HCT116 (cell line): Measurements from ENCODE around the gene C1orf159. TPM values are rescaled to one million over a fixed set of nuclear protein-coding genes. Genes with fewer than 3 reads are reported as not detected.

Experiments
- ATAC-seq: fragments of 200-7000 bp; cut with Tn5 transposase; 2 replicates; pipeline ENCODE4 v1.9.1; 2020; ENCODE audit warnings: mild to moderate bottlenecking, moderate library complexity
- BruUV-seq: library from RNA; stranded (reverse); fragments of 400-500 nt; replicated peaks from 2 replicates; lab custom pipeline; 2021; lab: Mats Ljungman, UMichigan
- CTCF ChIA-PET: fragments of 300-600 bp; sonication (Branson Sonifier 250); formaldehyde crosslinking; loops from one replicate; lab custom pipeline; 2021; ENCODE audit warnings: antibody characterized with exemption; lab: Charles Lee
- POLR2A ChIA-PET: fragments of 300-600, 350-600 bp; sonication (Branson Sonifier 250); formaldehyde crosslinking; loops from one replicate; lab custom pipeline; 2021; ENCODE audit warnings: antibody characterized with exemption; lab: Charles Lee
- RAD21 ChIA-PET, 2 experiments: fragments of 300-600 bp; sonication (Branson Sonifier 250); formaldehyde crosslinking; loops; one replicate each; lab custom pipeline; 2023; ENCODE audit warnings: low total read pairs in 2 of 2; ENCODE audit not compliant: uncharacterized antibody in 2 of 2, unreplicated experiment in 2 of 2, low non-redundant PET in 1 of 2; lab: Charles Lee
- DNase-seq: peaks from one replicate; pipeline ENCODE4 v3.0.0-alpha.2; 2010; ENCODE audit warnings: low read depth, low spot score
- H2AFZ ChIP-seq: fragments of 200-600 bp; shearing (Covaris generic), sonication (generic); 2 replicates; pipeline ENCODE4 v1.6.1; 2017; ENCODE audit warnings: low read depth, mixed run types, mixed read lengths, antibody characterized with exemption, low read length; ENCODE audit not compliant: poor library complexity, severe bottlenecking
- H3K27ac ChIP-seq: 2 replicates; pipeline ENCODE4 v1.5.1; 2012; ENCODE audit warnings: low read depth, low read length
- H3K27me3 ChIP-seq: fragments of 200-600 bp; sonication (generic); 2 replicates; pipeline ENCODE4 v1.6.1; 2016; ENCODE audit warnings: mixed run types, low read length, mixed read lengths; ENCODE audit not compliant: insufficient read depth
- H3K36me3 ChIP-seq, 2 experiments: fragments of 200-500 bp in 1 of 2; fragments of 200-600 bp in 1 of 2; sonication (Bioruptor generic) in 1 of 2; sonication (generic) in 1 of 2; 2 replicates each; pipeline versions ENCODE4 v1.5.1 to v1.6.1; 2014 to 2016; ENCODE audit warnings: low read length in 2 of 2, inconsistent platforms in 1 of 2, mixed read lengths in 1 of 2, mixed run types in 1 of 2; ENCODE audit not compliant: insufficient read depth in 2 of 2, control insufficient read depth in 1 of 2
- H3K4me1 ChIP-seq, 2 experiments: fragments of 200-600 bp in 1 of 2; sonication (generic) in 1 of 2; 2 replicates each; pipeline versions ENCODE4 v1.5.1 to v1.6.1; 2012 to 2017; ENCODE audit warnings: low read length in 2 of 2, inconsistent platforms in 1 of 2, mild to moderate bottlenecking in 1 of 2, mixed read lengths in 1 of 2, mixed run types in 1 of 2, moderate library complexity in 1 of 2; ENCODE audit not compliant: insufficient read depth in 2 of 2, control insufficient read depth in 1 of 2
- H3K4me2 ChIP-seq: fragments of 200-600 bp; sonication (generic); 2 replicates; pipeline ENCODE4 v1.6.1; 2017; ENCODE audit warnings: mixed run types, low read length, mixed read lengths
- H3K4me3 ChIP-seq, 2 experiments: fragments of 200-600 bp in 1 of 2; sonication (generic) in 1 of 2; replicated peaks in 1 of 2; 2 replicates each; pipeline ENCODE4 v1.5.1; 2011 to 2016; ENCODE audit warnings: low read length in 2 of 2, control low read depth in 1 of 2, low read depth in 1 of 2, mild to moderate bottlenecking in 1 of 2, mixed read lengths in 1 of 2, mixed run types in 1 of 2
- H3K79me2 ChIP-seq: fragments of 200-600 bp; sonication (generic); 2 replicates; pipeline ENCODE4 v1.6.1; 2017; ENCODE audit warnings: mild to moderate bottlenecking, mixed run types, low read length, moderate library complexity, mixed read lengths; ENCODE audit not compliant: insufficient read depth
- H3K9ac ChIP-seq: fragments of 200-600 bp; sonication (generic); 2 replicates; pipeline ENCODE4 v1.6.1; 2016; ENCODE audit warnings: low read length, mixed read lengths
- H3K9me2 ChIP-seq: fragments of 200-600 bp; sonication (generic), shearing (Covaris generic); 2 replicates; pipeline ENCODE4 v1.6.1; 2017; ENCODE audit warnings: mixed run types, mild to moderate bottlenecking, moderate library complexity; ENCODE audit not compliant: insufficient read depth
- H3K9me3 ChIP-seq, 2 experiments: fragments of 200-500 bp in 1 of 2; fragments of 200-600 bp in 1 of 2; sonication (Bioruptor generic) in 1 of 2; sonication (generic) in 1 of 2; 2 replicates each; pipeline ENCODE4 v1.6.1; 2014 to 2017; ENCODE audit warnings: low read length in 2 of 2, mixed read lengths in 2 of 2, inconsistent platforms in 1 of 2, low read depth in 1 of 2, mild to moderate bottlenecking in 1 of 2, mixed run types in 1 of 2, moderate library complexity in 1 of 2; ENCODE audit not compliant: control insufficient read depth in 1 of 2, insufficient read depth in 1 of 2
- H4K20me1 ChIP-seq: fragments of 200-600 bp; sonication (generic), shearing (Covaris generic); 2 replicates; pipeline ENCODE4 v1.6.1; 2017; ENCODE audit warnings: mixed run types, mild to moderate bottlenecking, moderate library complexity; ENCODE audit not compliant: insufficient read depth
- CBX3 ChIP-seq: IDR thresholded peaks from 2 replicates; pipeline ENCODE4 v1.6.1; 2012; ENCODE audit warnings: low read depth
- CEBPB ChIP-seq: IDR thresholded peaks from 2 replicates; pipeline ENCODE4 v1.6.1; 2012; ENCODE audit warnings: low read depth
- EGR1 ChIP-seq: IDR thresholded peaks from 2 replicates; pipeline ENCODE4 v1.6.1; 2012; ENCODE audit warnings: low read depth
- EZH2 ChIP-seq: fragments of 200-600 bp; sonication (generic); IDR thresholded peaks from 2 replicates; pipeline ENCODE4 v1.6.1; 2017; ENCODE audit warnings: antibody characterized with exemption, mixed run types
- FOSL1 ChIP-seq: IDR thresholded peaks from 2 replicates; pipeline ENCODE4 v1.6.1; 2012; ENCODE audit warnings: low read depth
- POLR2A ChIP-seq: IDR thresholded peaks from 2 replicates; pipeline ENCODE4 v1.7.0; 2011; ENCODE audit warnings: borderline replicate concordance; ENCODE audit not compliant: insufficient read depth, insufficient read length; ENCODE audit errors: extremely low read depth
- POLR2AphosphoS5 ChIP-seq: IDR thresholded peaks from 2 replicates; pipeline ENCODE4 v1.6.1; 2011; ENCODE audit warnings: mild to moderate bottlenecking, low read depth, low read length, moderate library complexity
- SIN3A ChIP-seq: IDR thresholded peaks from 2 replicates; pipeline ENCODE4 v1.6.1; 2012; ENCODE audit warnings: low read depth
- SP1 ChIP-seq: IDR thresholded peaks from 2 replicates; pipeline ENCODE4 v1.6.1; 2012; ENCODE audit warnings: low read depth
- SRF ChIP-seq: IDR thresholded peaks from 2 replicates; pipeline ENCODE4 v1.6.1; 2012; ENCODE audit warnings: low read depth
- intact Hi-C: fragments of 100-400 bp; cut with micrococcal nuclease; formaldehyde crosslinking; loops from 2 replicates; pipeline ENCODE4 v1.10.0; 2022
- total RNA-seq: library from RNA; stranded (reverse); gene quantifications from one replicate; pipeline ENCODE4 v1.2.1, GENCODE V29; 2021; ENCODE audit not compliant: unreplicated experiment
- TF ChIP-seq, protein P1 (sequence below): IDR thresholded peaks from 2 replicates; pipeline ENCODE4 v1.6.1; 2011; ENCODE audit warnings: mild to moderate bottlenecking, low read length, moderate library complexity; ENCODE audit not compliant: insufficient replicate concordance; ENCODE audit errors: extremely low read depth

The C1orf159 gene
- total RNA-seq, 1 experiment from 2014 or later: 22.7 TPM

DNA sequence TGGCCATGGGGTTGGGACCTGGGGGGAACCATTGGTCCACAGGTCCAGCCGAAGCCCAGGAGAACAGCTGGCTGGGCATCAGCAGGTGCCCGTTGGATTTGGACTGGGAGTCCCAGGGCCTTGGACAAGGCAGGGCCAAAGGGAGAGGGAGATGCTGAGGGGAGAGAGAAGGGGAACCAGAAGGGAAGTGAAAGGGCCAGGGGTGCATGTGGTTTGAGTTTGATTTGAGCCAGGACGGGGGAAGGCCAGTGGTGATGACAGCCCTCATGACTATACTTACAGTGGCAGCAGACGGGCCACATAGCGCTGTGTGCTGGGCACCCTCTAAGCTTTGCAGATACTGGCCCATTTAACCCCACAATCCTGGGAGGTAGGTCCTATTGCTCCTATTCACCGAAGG, 77.2 kb downstream of the C1orf159 start (continued):
- TF ChIP-seq SRF (no peak), CEBPB (no peak), POLR2AphosphoS5 (no peak), EZH2 (no peak), SIN3A (no peak), POLR2A (no peak), SP1 (no peak), EGR1 (no peak)

DNA sequence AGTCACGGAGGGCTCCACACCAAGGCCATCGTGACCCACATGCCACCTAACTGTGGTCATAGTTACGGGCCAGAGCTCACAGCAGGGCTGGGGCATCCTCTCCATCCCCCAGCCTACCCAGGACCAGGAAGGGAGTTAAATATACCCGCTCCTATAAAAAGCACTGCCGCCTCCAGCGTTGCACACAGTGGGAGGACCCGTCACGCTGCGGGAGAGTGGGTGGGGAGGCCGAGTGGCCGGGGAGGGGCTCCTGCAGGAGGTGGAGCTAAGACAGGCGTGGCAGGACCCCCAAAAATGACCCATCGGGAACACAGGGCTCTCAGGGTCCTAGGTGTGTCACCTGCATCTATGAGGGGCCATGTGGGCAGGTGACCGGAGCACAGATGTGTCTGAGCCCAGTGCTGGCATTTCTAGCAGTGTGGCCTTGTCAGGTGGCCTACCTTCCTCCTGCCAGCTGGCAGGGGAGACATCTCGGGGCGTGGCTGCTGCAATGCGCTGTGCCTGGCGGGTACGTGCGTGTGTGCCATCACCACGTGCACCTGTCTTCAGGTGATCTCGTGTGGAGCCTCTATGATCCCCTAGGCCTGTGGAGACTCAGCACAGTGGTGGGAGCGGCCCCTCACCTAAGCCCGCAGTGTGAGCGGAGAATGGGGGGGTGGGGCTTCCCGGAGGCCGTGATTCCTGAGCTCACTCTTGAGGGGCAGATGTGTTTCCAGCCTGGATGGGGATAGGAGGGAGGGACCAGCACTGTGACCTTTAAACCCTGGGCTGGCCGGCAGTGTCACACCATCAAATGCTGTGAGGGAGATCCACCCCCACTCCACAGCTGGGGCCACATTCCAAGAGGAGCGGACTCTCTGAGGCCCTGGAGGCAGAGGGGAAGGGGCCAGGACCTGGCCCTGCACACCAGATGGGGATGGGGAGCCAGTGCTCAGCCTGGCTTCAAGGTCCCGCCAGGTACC, 78.2 kb downstream of the C1orf159 start:
- Histone ChIP-seq H3K4me1 (peaks cover 7 to 22% of the 10 kb centered on the region in 2 experiments; a peak in 3 of 4 replicates), H3K9ac (no peak overlapping the region), H3K79me2 (peaks cover 59% of the 10 kb centered on the region), H3K4me3 (no peak overlapping the region), H3K36me3 (peaks cover 4 to 25% of the 10 kb centered on the region in 2 experiments; a peak in 2 of 4 replicates), H3K9me3 (no peaks in the 10 kb centered on the region), H3K27ac (no peak overlapping the region), H2AFZ (no peak overlapping the region), H3K4me2 (no peak overlapping the region), H3K9me2 (no peaks in the 10 kb centered on the region), H4K20me1 (no peaks in the 10 kb centered on the region), H3K27me3 (no peaks in the 10 kb centered on the region)
- BruUV-seq: TSS peak; percentile 28
- DNase-seq (no peak), ATAC-seq (no peak)
- intact Hi-C loops: no loop called here
- TF ChIP-seq CBX3 (no peak), POLR2A (no peak), FOSL1 (no peak)
- TF ChIP-seq, protein P1, sequence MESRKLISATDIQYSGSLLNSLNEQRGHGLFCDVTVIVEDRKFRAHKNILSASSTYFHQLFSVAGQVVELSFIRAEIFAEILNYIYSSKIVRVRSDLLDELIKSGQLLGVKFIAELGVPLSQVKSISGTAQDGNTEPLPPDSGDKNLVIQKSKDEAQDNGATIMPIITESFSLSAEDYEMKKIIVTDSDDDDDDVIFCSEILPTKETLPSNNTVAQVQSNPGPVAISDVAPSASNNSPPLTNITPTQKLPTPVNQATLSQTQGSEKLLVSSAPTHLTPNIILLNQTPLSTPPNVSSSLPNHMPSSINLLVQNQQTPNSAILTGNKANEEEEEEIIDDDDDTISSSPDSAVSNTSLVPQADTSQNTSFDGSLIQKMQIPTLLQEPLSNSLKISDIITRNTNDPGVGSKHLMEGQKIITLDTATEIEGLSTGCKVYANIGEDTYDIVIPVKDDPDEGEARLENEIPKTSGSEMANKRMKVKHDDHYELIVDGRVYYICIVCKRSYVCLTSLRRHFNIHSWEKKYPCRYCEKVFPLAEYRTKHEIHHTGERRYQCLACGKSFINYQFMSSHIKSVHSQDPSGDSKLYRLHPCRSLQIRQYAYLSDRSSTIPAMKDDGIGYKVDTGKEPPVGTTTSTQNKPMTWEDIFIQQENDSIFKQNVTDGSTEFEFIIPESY: no peak
- CTCF ChIA-PET: interaction anchor here (0.8 to 1.4 kb wide), 2 partner anchors 22 to 53 kb away, joined by 3 read pairs; no protein-coding TSS in a partner anchor
- POLR2A ChIA-PET: no interaction called here
- RAD21 ChIA-PET: no interaction called here
